HUDEP-2 (cell line): ENCODE data around the gene ATP10B.
"Not testable (repeated sequence)": the region's sequence is repeated elsewhere in the genome, so short reads cannot be mapped to it uniquely, and the experiment has no call there.

Source experiments
- DNase-seq, 76 experiments: peaks; one replicate each; lab custom pipeline; 2025; ENCODE audit not compliant: unreplicated experiment in 76 of 76; lab: John Stamatoyannopoulos, UW

ATP10B gene, protein sequence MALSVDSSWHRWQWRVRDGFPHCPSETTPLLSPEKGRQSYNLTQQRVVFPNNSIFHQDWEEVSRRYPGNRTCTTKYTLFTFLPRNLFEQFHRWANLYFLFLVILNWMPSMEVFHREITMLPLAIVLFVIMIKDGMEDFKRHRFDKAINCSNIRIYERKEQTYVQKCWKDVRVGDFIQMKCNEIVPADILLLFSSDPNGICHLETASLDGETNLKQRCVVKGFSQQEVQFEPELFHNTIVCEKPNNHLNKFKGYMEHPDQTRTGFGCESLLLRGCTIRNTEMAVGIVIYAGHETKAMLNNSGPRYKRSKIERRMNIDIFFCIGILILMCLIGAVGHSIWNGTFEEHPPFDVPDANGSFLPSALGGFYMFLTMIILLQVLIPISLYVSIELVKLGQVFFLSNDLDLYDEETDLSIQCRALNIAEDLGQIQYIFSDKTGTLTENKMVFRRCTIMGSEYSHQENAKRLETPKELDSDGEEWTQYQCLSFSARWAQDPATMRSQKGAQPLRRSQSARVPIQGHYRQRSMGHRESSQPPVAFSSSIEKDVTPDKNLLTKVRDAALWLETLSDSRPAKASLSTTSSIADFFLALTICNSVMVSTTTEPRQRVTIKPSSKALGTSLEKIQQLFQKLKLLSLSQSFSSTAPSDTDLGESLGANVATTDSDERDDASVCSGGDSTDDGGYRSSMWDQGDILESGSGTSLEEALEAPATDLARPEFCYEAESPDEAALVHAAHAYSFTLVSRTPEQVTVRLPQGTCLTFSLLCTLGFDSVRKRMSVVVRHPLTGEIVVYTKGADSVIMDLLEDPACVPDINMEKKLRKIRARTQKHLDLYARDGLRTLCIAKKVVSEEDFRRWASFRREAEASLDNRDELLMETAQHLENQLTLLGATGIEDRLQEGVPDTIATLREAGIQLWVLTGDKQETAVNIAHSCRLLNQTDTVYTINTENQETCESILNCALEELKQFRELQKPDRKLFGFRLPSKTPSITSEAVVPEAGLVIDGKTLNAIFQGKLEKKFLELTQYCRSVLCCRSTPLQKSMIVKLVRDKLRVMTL (N-terminal part only)

DNA sequence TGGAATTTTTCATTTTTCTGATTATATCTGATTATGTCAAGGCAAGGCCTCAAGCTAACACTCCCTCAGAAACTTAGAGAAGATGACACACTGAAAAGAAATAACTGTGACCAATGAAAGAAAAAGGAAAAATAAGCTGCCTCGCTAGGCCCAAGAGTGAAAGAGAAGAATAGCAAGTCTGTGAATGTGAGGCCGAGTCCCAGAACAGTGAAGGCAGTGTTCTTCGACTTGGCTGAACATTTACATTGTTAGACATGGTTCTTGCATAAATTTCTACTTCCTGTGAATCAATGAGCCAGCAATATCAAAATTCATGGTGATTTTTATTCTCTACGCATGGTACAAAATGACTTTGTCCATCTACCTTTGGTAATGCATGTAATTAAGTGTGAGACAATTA is at the start of gene ATP10B:
Gene ATP10B (minus strand): TSS at position 163 of the 400 bp plus-strand sequence. CDS start 164,137 bp downstream, outside the sequence.
- DNase-seq: no peak

DNA sequence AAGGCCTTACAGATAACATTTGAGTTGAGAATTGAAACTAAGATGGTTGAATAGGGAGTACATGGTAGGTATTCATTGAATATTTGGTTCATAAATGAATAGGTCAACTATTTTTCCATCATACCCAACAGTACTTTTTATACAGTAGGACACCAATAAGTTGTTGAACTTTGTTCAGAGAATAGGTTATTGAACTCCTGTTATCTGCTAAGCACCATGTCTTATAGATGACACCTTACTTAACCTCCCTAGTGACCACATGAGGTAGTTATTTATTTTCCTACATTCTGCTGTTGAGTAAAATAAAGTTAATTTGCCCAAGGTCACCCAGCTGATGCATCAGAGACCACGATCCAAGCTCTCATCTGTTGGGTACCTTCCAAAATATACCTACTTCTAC is 49.6 kb upstream of the ATP10B start:
- no peak for DNase-seq

DNA sequence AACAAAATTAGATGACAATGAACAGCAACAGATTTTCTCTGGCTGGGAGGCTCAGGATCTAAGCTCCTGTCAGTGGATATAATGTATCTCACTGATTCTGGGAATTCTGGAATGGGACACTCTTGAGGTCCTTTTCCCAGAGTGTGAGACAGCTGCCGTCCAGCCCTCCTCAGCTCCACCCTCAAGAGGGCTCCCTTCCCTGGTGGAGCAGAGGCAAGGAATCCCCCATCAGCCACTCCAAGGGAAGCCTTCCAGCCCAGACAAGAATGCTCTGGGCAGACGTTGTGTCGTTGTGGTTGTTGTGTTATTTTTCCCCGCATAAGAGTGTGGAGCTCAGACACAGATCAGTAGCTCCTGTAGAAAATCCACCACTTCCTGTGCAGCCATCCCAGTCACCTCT is 47.7 kb upstream of the ATP10B start:
- DNase-seq: no peak

DNA sequence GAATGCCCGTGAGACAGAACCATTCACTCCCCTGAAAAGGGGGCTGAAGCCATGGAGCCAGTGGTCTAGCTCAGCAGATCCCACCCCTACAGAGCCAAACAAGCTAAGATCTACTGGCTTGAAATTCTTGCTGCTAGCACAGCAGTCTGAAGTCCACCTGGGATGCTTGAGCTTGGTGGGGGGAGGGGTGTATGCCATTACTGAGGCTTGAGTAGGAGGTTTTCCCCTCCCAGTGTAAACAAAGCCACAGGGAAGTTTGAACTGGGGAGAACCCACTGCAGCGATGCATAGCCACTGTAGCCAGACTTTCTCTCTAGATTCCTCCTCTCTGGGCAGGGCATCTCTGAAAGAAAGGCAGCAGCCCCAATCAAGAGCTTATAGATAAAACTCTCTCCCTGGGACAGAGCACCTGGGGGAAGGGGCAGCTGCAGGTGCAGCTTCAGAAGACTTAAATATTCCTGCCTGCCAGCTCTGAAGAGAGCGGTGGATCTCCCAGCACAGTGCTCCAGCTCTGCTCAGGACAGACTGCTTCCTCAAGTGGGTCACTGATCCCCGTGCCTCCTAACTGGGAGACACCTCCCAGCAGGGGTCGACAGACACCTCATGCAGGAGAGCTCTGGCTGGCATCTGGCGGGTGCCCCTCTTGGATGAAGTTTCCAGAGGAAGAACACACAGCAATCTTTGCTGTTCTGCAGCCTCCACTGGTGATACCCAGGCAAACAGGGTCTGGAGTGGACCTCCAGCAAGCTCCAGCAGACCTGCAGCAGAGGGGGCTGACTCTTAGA is 41.4 kb upstream of the ATP10B start:
- DNase-seq: not testable (repeated sequence)

DNA sequence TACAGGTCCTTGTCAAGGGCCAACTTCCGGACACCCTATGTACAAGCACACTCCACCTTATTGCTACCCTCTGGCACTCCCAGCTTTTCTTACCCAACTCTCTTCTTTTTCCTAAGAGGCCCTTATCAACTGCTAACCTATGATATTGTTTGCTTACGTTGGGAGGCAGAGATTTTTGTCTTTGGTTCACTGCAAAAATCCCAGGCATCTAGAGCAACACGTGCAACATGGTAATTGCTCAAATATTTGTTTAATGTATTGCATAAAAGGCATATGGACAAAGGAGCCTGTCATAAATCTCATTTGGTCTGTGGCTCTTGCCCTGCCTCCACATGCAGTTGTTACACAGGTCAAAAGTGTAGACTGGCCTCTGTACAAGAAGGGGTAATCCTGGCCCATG is 35.8 kb upstream of the ATP10B start:
- DNase-seq: no peak

DNA sequence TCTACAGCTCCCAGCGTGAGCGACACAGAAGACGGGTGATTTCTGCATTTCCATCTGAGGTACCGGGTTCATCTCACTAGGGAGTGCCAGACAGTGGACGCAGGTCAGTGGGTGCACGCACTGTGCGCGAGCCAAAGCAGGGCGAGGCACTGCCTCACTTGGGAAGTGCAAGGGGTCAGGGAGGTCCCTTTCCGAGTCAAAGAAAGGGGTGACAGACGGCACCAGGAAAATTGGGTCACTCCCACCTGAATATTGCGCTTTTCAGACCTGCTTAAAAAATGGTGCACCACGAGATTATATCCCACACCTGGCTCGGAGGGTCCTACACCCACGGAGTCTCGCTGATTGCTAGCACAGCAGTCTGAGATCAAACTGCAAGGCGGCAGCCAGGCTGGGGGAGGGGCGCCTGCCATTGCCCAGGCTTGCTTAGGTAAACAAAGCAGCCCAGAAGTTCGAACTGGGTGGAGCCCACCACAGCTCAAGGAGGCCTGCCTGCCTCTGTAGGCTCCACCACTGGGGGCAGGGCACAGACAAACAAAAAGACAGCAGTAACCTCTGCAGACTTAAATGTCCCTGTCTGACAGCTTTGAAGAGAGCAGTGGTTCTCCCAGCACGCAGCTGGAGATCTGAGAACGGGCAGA is 21.7 kb upstream of the ATP10B start:
- DNase-seq: not testable (repeated sequence)

DNA sequence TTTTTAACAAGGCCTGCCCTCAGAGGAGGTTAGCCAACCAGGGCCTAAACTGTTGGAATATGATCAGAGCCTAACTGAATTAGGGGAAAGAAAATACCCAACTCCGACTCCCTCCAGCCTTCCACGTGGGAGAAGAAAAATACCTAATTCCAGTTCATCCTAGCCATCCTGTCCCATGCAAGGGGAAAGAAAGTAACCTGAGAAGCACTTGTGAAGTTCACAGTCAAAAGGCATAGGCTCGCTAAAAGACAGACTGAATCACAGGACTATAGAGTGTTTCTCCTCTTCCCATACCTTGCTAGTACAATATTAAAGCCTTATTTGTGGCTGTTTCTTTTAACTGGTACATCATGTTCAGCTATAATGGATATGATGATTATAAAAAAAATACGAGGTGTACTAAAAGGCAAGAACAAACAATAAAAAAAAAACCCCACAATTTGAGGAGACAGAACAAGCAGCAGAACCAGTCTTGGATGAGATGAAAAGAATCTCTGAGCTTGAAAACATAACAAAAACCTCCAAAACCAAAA is 18.0 kb upstream of the ATP10B start:
- no peak for DNase-seq

DNA sequence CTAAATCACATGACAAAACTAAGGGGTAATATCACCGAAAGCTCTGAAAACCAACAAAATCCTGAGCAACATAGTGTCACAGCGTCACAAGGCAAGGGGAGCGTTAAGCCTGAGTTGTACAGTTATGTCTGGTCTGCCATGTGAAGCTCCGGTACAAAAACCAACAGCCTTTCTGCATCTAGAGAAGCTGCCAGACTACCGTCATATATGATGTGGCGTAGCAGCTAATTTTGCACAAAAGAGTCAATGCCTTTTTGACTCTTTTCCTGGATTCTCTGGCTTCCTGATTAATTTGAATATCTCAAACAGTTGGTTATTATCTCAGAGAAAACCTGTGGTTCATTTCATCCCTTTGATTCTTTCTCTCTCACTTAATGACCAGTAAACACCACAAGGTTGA is 16.0 kb upstream of the ATP10B start:
- no peak for DNase-seq

DNA sequence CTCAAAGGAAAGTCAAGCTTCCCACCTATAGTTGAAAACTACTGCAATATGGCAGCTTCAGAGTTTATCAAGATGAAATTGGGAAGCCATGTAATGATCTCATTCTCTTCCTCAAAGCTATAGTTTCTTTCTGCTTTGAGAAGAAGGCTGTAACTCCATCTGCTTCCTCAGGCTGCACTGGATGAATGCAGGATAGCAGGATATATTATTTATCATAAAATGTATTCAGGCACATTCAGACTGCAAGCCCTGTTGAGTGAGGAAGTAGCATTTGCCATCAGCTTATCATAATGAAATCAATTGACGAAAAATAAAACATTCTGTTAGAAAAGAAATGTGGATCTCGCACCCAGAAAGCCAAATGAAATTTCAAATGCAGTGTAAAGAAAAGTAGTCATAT is 560 bp downstream of the ATP10B start:
- DNase-seq: no peak

DNA sequence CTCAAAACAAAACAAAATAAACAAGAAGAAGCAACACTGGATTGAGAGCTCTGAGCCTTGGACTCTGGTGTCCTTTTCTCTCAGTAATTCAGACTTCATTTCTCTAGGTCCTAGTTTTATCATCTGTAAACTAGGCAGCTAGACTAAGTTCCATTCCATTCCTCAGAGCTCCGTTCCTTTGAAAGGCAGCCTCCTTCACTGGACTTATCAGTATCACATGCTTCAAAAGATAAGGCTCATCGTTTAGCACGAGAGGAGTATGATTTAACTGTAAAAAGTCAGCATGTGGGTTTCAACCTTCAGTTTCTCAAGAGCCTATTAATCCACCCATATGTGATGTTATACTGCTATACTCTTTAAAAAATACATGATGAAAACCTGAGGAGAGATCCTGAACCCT is 1.6 kb downstream of the ATP10B start:
- no peak for DNase-seq

DNA sequence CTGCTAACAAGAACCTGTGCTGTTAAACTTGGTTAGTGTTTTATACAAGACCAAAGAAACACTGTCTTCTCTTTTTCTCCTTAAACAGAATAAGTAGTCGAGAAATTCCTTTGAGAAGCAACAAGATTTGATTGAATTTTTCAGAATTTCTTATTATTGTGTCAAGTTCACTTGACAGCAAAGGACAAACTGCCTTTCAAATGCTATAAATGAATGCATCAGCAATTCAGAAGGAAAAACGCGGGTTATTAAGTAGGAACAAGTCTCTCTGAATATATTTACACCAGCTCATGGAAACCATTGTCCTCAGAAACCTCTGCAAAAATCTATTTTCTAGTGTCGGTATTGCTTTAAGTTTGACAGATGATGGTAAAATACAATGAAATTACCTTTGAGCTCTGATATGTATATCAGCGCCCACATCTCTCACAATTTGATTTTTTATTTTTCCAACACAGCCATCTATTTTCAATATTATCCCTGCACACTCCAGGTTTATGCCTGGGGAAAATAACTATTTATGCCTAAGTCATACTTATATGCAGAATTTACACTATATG is 4.4 kb downstream of the ATP10B start:
- no peak for DNase-seq

DNA sequence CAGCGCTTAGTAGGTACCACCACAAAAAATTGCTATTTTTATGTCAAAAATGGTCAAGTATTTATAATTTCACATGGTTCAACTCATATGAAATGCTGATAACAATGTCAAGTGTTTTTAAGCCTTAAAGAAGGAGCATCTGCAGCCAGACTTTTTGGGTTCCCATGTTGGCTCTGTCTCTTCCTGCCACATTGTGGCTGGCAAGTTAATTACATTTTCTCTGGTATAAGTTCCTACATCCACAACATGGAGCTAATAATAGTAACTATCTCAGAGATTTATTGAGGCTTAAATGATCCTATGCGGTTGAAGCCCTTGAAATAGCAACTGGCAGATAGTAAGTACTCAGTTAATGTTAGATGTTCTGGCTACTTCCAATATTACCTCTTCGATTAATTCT is 5.4 kb downstream of the ATP10B start:
- no peak for DNase-seq

DNA sequence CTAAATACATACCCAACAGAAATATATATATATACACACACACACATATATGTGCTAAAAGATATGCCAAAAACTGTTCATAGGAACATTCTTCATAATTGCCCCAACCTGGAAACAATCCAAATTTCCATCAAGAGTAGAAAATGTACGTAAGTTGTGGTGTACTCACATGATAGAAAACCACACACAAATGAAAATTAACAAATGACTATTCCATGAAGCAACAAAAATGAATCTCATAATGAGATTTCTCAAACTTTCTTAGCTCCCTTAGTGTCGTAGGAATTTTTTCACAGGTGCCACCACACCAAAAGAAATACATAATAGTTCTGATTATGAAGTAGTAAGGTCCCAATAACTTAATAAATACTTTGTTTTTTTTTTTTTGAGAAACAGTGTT is 7.8 kb downstream of the ATP10B start:
- no peak for DNase-seq

DNA sequence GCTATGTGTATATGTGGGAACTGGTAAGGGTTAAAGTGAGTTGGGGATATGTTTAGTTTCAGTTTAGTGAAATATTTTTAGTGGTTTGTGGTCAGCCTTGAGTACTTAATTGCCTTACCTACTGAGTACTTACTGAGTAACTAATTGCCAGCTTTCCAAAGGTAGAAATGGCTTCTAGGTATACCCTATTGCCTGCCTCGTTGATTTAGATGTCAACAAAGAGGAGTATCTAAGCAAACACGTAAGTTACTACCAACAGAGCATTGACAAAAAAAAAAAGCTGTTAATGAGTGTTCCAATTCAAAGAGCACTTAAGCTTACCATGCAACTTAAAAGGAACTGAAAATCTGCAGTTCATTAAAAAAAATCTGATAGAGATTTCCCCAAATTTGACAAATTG is 8.8 kb downstream of the ATP10B start:
- no peak for DNase-seq

DNA sequence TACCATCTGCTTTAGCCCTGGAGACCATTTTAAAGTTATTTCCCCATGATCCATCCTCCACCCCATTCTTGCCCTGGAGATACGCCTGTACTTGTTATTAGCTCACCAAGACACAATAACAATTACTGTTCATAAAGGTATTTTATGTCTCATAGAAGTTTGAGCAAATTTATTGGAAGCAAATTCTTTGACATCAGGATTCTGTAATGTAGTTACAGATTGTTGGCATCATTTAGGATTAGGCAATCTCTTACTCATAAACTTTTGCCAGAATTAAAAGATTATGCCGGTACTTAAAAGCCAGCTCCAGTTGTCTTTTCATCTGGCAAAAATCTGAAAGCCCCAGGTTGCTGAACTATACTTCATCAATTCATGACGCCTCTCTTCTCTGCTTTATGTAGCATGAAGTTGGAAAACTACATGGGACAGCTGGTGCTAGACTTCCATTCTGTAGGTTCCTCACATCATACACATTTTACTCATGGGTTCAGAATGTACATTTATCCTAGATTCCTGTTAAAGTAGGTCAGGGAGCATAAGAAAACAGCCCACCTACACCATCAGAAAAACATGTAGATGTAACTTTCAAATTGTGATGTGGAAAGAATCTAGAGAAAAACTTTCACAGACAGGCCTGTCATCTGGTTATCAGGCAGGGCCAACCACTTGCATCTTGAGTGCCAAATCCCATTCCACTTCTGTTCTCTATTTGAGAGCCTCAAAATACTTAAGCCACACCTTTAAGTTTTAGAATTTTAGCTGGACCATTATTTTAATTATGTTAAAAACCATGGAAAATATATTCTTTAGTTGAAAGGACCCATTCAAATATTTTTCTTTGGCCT is 14.0 kb downstream of the ATP10B start:
- no peak for DNase-seq

DNA sequence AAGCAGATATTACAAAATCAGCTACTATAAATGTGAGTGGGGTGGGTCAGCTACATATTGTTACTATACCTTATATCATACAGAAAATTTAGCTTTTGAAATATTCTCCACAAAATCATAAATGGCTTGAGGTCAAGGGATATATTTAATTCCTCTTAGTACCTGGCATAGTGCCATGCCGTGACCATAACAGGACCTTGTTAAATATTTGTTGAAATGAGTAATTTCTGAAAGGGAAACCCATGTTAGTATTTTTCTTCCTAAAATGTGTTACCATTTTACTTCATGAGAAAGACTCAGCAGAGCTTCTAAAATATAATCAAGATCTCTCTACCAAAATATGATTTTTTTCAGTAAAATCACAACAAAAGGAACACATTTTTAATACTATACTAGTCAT is 14.8 kb downstream of the ATP10B start:
- no peak for DNase-seq

DNA sequence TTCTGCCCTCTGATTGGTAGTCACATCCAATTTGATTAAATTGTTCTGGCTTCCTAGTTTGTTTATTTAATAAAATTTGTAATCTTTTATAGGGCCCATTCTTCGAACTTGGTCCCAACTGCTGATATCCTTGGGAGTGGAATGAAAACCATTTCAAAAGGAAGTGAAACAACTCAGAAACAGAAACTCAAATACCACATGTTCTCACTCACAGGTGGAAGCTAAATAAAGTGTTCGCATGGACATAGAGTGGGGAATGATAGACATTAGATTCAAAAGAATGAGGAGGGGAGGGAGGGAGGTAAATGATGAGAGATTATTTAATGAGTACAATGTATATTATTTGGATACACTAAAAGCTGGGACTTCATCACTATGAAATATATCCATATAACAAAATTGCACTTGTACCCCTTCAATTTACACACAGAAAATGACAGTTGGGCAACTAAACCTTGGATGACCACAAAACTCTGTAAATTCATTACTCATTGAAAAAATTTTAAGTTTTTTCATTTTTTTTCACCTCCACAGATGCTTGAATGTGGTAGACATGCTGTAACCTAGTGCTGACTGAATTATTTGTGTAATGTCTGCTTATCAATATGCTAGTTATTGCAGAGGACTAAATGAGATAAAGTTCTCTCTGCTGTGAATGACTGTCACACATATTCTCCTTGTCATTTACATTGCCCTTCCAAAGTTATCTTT is 16.0 kb downstream of the ATP10B start:
- no peak for DNase-seq

DNA sequence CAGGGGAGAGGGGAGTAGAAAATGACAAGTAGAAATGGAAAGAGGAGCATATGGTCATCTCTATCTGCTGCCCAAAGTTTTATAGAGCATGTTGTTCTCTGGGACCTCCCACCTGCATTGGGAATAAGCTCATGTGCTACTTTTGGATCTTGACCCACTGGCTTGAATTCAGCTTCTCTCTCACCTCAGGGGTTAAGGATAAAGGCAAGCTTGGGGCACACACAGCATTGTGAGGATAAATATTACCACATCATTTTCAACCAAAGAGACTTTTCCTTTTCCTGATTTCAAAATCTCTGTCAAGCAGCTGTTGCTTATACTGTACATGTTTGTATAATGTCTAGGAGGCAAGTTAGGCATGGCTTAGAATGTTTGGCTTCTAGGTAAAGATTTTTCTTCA is 16.6 kb downstream of the ATP10B start:
- no peak for DNase-seq
